HepG2 (cell line): ENCODE results near the gene DIPK1A. TPM values are rescaled to one million over a fixed set of nuclear protein-coding genes. Genes with fewer than 3 reads are reported as not detected.

ENCODE experiments used
- ATAC-seq: fragments of 200-7000 bp; cut with Tn5 transposase; 3 replicates; pipeline ENCODE4 v1.9.1; 2020; ENCODE audit warnings: mild to moderate bottlenecking, moderate library complexity
- BruUV-seq: library from RNA; stranded (reverse); fragments of 400-500 nt; replicated peaks from 2 replicates; lab custom pipeline; 2021; lab: Mats Ljungman, UMichigan
- CTCF ChIA-PET: fragments of 300-600 bp; formaldehyde crosslinking; extraction: SDS; loops from one replicate; lab custom pipeline; 2021; ENCODE audit warnings: low total read pairs, inconsistent platforms, low intra/inter-chr PET ratio; lab: Yijun Ruan, JAX
- POLR2A ChIA-PET: fragments of 350-600 bp; sonication (Branson Sonifier 250); formaldehyde crosslinking; loops from one replicate; lab custom pipeline; 2020; ENCODE audit warnings: antibody characterized with exemption, inconsistent platforms; lab: Yijun Ruan, JAX
- DNase-seq: peaks from one replicate; pipeline ENCODE4 v3.0.0-alpha.2; 2015; ENCODE audit warnings: low spot score
- FAIRE-seq: peaks from 3 replicates; lab custom pipeline; 2011; peaks lifted over from hg19 to GRCh38; lab: Jason Lieb, UNC
- H2AFZ ChIP-seq: one replicate; pipeline ENCODE4 v1.6.1; 2011; ENCODE audit warnings: low read length, inconsistent platforms
- H3K27ac ChIP-seq: fragments of 300-600 bp; 3 replicates; pipeline ENCODE4 v1.8.0; 2011; ENCODE audit warnings: mixed run types, mild to moderate bottlenecking, mixed read lengths, low read length, inconsistent platforms; ENCODE audit not compliant: insufficient read depth; ENCODE audit errors: extremely low read length
- H3K27me3 ChIP-seq, 2 experiments: fragments of 200-600 bp in 1 of 2; 2 replicates in 1 of 2; 3 replicates in 1 of 2; pipeline versions ENCODE4 v1.6.0 to v1.8.0; 2011; ENCODE audit warnings: low read length in 2 of 2, mild to moderate bottlenecking in 2 of 2, moderate library complexity in 2 of 2, inconsistent platforms in 1 of 2; ENCODE audit not compliant: insufficient read depth in 2 of 2, control insufficient read depth in 1 of 2
- H3K36me3 ChIP-seq, 2 experiments: fragments of 200-600 bp in 1 of 2; replicated peaks in 1 of 2; 2 replicates in 1 of 2; 3 replicates in 1 of 2; pipeline versions ENCODE4 v1.5.1 to v1.8.0; 2011; ENCODE audit warnings: low read length in 2 of 2, inconsistent platforms in 1 of 2; ENCODE audit not compliant: insufficient read depth in 2 of 2, control insufficient read depth in 1 of 2
- H3K4me1 ChIP-seq: 2 replicates; pipeline ENCODE4 v1.5.1; 2012; ENCODE audit warnings: low read length, inconsistent platforms; ENCODE audit not compliant: insufficient read depth
- H3K4me2 ChIP-seq: 2 replicates; pipeline ENCODE4 v1.6.0; 2011; ENCODE audit warnings: low read depth, low read length, inconsistent platforms
- H3K4me3 ChIP-seq, 3 experiments: fragments of 200-600 bp in 1 of 3; sonication (generic), shearing (Covaris generic) in 1 of 3; replicated peaks in 1 of 3; 2 replicates each; pipeline ENCODE4 v1.5.1; 2011 to 2016; ENCODE audit warnings: low read length in 3 of 3, inconsistent platforms in 2 of 3, low read depth in 2 of 3, mild to moderate bottlenecking in 2 of 3, control low read depth in 1 of 3, mixed read lengths in 1 of 3; ENCODE audit not compliant: insufficient read depth in 1 of 3
- H3K79me2 ChIP-seq: one replicate; pipeline ENCODE4 v1.6.1; 2011; ENCODE audit warnings: low read length, inconsistent platforms; ENCODE audit not compliant: insufficient read depth
- H3K9ac ChIP-seq: 2 replicates; pipeline ENCODE4 v1.6.0; 2011; ENCODE audit warnings: mild to moderate bottlenecking, low read depth, low read length, inconsistent platforms; ENCODE audit not compliant: insufficient read depth
- H3K9me3 ChIP-seq: 2 replicates; pipeline ENCODE4 v1.5.1; 2012; ENCODE audit warnings: mild to moderate bottlenecking, low read length
- H4K20me1 ChIP-seq: 2 replicates; pipeline ENCODE4 v1.6.0; 2011; ENCODE audit warnings: inconsistent platforms, mild to moderate bottlenecking, low read length, moderate library complexity; ENCODE audit not compliant: insufficient read depth
- BHLHE40 ChIP-seq: IDR thresholded peaks from 2 replicates; pipeline ENCODE4 v1.6.1; 2011; ENCODE audit warnings: low read length, improper control_type of control experiment
- FIP1L1 ChIP-seq: fragments of 200-400 bp; formaldehyde crosslinking; IDR thresholded peaks from 2 replicates; pipeline ENCODE4 v1.6.1; 2018; ENCODE audit warnings: low read depth, mild to moderate bottlenecking, low read length, moderate library complexity, borderline replicate concordance; ENCODE audit not compliant: insufficient read depth
- HNF4A ChIP-seq: sonication (generic); formaldehyde crosslinking; IDR thresholded peaks from 2 replicates; pipeline ENCODE4 v1.4.0; 2020; ENCODE audit warnings: missing genetic modification reagents
- HOMEZ ChIP-seq: IDR thresholded peaks from 2 replicates; pipeline ENCODE4 v1.6.1; 2016; ENCODE audit warnings: low read depth
- IRX3 ChIP-seq: sonication (generic); formaldehyde crosslinking; IDR thresholded peaks from 2 replicates; pipeline ENCODE4 v1.8.1; 2023; ENCODE audit warnings: mild to moderate bottlenecking, low read depth, missing genetic modification reagents, borderline replicate concordance
- ISL2 ChIP-seq: sonication (generic); formaldehyde crosslinking; IDR thresholded peaks from 2 replicates; pipeline ENCODE4 v1.5.0; 2020; ENCODE audit warnings: missing genetic modification reagents
- PRDM4 ChIP-seq: sonication (generic); formaldehyde crosslinking; IDR thresholded peaks from 2 replicates; pipeline ENCODE4 v1.9.0; 2021; ENCODE audit warnings: missing genetic modification reagents, borderline replicate concordance
- THRA ChIP-seq: sonication (generic); formaldehyde crosslinking; IDR thresholded peaks from 2 replicates; pipeline ENCODE4 v1.4.0; 2020; ENCODE audit warnings: missing genetic modification reagents, borderline replicate concordance
- ZEB1 ChIP-seq: IDR thresholded peaks from 2 replicates; pipeline ENCODE4 v1.6.1; 2012; ENCODE audit warnings: mild to moderate bottlenecking, low read depth, inconsistent platforms; ENCODE audit not compliant: insufficient replicate concordance
- ZNF18 ChIP-seq: sonication (generic); formaldehyde crosslinking; IDR thresholded peaks from 2 replicates; pipeline ENCODE4 v1.8.0; 2022; ENCODE audit warnings: mild to moderate bottlenecking, missing genetic modification reagents; ENCODE audit not compliant: insufficient replicate concordance
- ZNF282 ChIP-seq: fragments of 450-650 bp; IDR thresholded peaks from 2 replicates; pipeline ENCODE4 v1.6.1; 2018; ENCODE audit not compliant: partially characterized antibody
- ZNF333 ChIP-seq: sonication (generic); formaldehyde crosslinking; IDR thresholded peaks from 2 replicates; pipeline ENCODE4 v1.4.0; 2020; ENCODE audit warnings: mild to moderate bottlenecking, missing genetic modification reagents, borderline replicate concordance
- ZNF510 ChIP-seq: sonication (generic); formaldehyde crosslinking; IDR thresholded peaks from 2 replicates; pipeline ENCODE4 v1.4.0; 2020; ENCODE audit warnings: low read depth, mild to moderate bottlenecking, missing genetic modification reagents
- ZNF770 ChIP-seq: sonication (generic); formaldehyde crosslinking; IDR thresholded peaks from 2 replicates; pipeline ENCODE4 v1.5.0; 2020; ENCODE audit warnings: mild to moderate bottlenecking, missing genetic modification reagents
- ZNF839 ChIP-seq: sonication (generic); formaldehyde crosslinking; IDR thresholded peaks from 2 replicates; pipeline ENCODE4 v1.4.0; 2020; ENCODE audit warnings: missing genetic modification reagents, mild to moderate bottlenecking, borderline replicate concordance
- WGBS: methylation state at CpG from one replicate; pipeline ENCODE4 v1.1.6; 2017; ENCODE audit warnings: low lambda C conversion rate; 5-methylcytosine and 5-hydroxymethylcytosine counted together
- in situ Hi-C: cut with HindIII; loops from 2 replicates; pipeline ENCODE4 v1.10.0; 2017; ENCODE audit warnings: low pct_unique_long_range_greater_than_20kb; ENCODE audit not compliant: extremely low pct_ligation_motif_present
- intact Hi-C: fragments of 100-400 bp; cut with micrococcal nuclease; formaldehyde crosslinking; loops from one replicate; pipeline ENCODE4 v1.10.0; 2022; ENCODE audit not compliant: unreplicated experiment
- polyA plus RNA-seq, 8 experiments: library from polyadenylated mRNA; depleted of rRNA in 3 of 8; stranded (reverse) in 7 of 8; unstranded in 1 of 8; fragments of >200 nt; fragmentation: Illumina TruSeq in 4 of 8; extraction: Trizol in 4 of 8; gene quantifications; 2 replicates each; pipeline versions ENCODE4 v1.2.1 to v1.2.3, GENCODE V29; 2011 to 2016; ENCODE audit warnings: low read depth in 4 of 8, missing spikeins in 1 of 8, mixed read lengths in 1 of 8; ENCODE audit not compliant: insufficient read depth in 1 of 8
- total RNA-seq, 5 experiments: library from RNA; depleted of rRNA; stranded (reverse); fragments of >200 nt; fragmentation: Illumina TruSeq; extraction: Trizol; gene quantifications; 2 replicates each; pipeline ENCODE4 v1.2.3, GENCODE V29; 2016; ENCODE audit warnings: low read depth in 1 of 5

DIPK1A gene
- total and polyA plus RNA-seq, 2 of the 13 experiments (the other 11 are each of a cell fraction or from before 2014, with no cell fraction given), result 8.4 TPM

- H3K9me3 ChIP-seq, result peaks cover 4% of the 10 kb centered on the region
- H3K4me1 ChIP-seq, result peaks cover 48% of the 10 kb centered on the region
- H3K4me3 ChIP-seq, result no peak overlapping the region
- no peak for ATAC-seq
- WGBS, result 32% methylated on average over 1 of the region's 1 CpG
- no peak overlapping the region for H3K4me2 ChIP-seq
- no peak for DNase-seq
- H3K9ac ChIP-seq, result no peak overlapping the region
- in situ Hi-C loops (no loop called here), intact Hi-C loops (no loop called here)
- ChIA-PET CTCF (no interaction called here), POLR2A (no interaction called here)
- no peak overlapping the region for H3K27ac ChIP-seq
- peaks cover 1% of the 10 kb centered on the region for H3K79me2 ChIP-seq
- BruUV-seq, result no TSS peak
- H3K27me3 ChIP-seq, result no peaks in the 10 kb centered on the region
- no peak for FAIRE-seq
- no peak overlapping the region for H2AFZ ChIP-seq
- no peaks in the 10 kb centered on the region for H4K20me1 ChIP-seq
- no peaks in the 10 kb centered on the region for H3K36me3 ChIP-seq
- TF ChIP-seq IRX3 (CRISPR knock-in tag) (no peak), THRA (CRISPR knock-in tag) (no peak), ZEB1 (no peak), HOMEZ (CRISPR knock-in tag) (no peak), BHLHE40 (peak; percentile 31; the same call in 1 of the 2 replicates), ZNF282 (no peak), FIP1L1 (no peak), ZNF333 (CRISPR knock-in tag) (no peak), ZNF839 (CRISPR knock-in tag) (no peak), HNF4A (CRISPR knock-in tag) (0 out of 2 replicates have a peak, but pooled peaks have one; percentile 13), ISL2 (CRISPR knock-in tag) (no peak), ZNF18 (CRISPR knock-in tag) (peak; percentile 92), ZNF770 (CRISPR knock-in tag) (peak; percentile 84), ZNF510 (CRISPR knock-in tag) (no peak), PRDM4 (no peak)
Observed at GRCh38 chr1:92884195-92884594, 77.1 kb downstream of the DIPK1A start.
